Prostate gland (tissue), 2 donors: ENCODE results near the gene PRR19. TPM values are rescaled to one million over a fixed set of nuclear protein-coding genes. Genes with fewer than 3 reads are reported as not detected.

Experiments used
- DNase-seq: peaks from one replicate; pipeline ENCODE4 v3.0.0-alpha.2; 2019; ENCODE audit warnings: low spot score
- H3K27ac ChIP-seq, 2 donors: fragments of 200-600 bp; sonication (generic); 2 replicates each; pipeline ENCODE4 v1.5.1; 2017 to 2019
- H3K27me3 ChIP-seq: fragments of 200-600 bp; sonication (generic); replicated peaks from 2 replicates; pipeline ENCODE4 v1.5.1; 2019; ENCODE audit not compliant: insufficient read depth
- H3K36me3 ChIP-seq, 2 donors: fragments of 200-600 bp; sonication (generic); 1 replicate in 1 of 2; 2 replicates in 1 of 2; pipeline versions ENCODE4 v1.5.1 to v1.8.1; 2017 to 2019
- H3K4me1 ChIP-seq: fragments of 200-600 bp; sonication (generic); replicated peaks from 2 replicates; pipeline ENCODE4 v1.5.1; 2019
- H3K4me3 ChIP-seq, 2 donors: fragments of 200-600 bp; sonication (generic); 2 replicates each; pipeline ENCODE4 v1.5.1; 2017 to 2019
- H3K9me3 ChIP-seq: fragments of 200-600 bp; sonication (generic); 2 replicates; pipeline ENCODE4 v1.5.1; 2017
- CTCF ChIP-seq, 4 experiments: fragments of 200-600 bp in 2 of 4; fragments of 450-650 bp in 2 of 4; sonication (generic) in 2 of 4; IDR thresholded peaks; 1 replicate in 3 of 4; 2 replicates in 1 of 4; pipeline ENCODE4 v1.5.1; 2016 to 2019; ENCODE audit warnings: antibody characterized with exemption in 4 of 4, mild to moderate bottlenecking in 2 of 4, moderate library complexity in 2 of 4
- POLR2A ChIP-seq: fragments of 450-650 bp; IDR thresholded peaks from one replicate; pipeline ENCODE4 v1.6.1; 2016; ENCODE audit warnings: antibody characterized with exemption, mild to moderate bottlenecking
- POLR2AphosphoS5 ChIP-seq: sonication (generic); formaldehyde crosslinking; IDR thresholded peaks from one replicate; pipeline ENCODE4 v1.6.1; 2017; ENCODE audit warnings: antibody characterized with exemption
- WGBS: methylation state at CpG from one replicate; pipeline ENCODE4 v1.1.5; 2018; 5-methylcytosine and 5-hydroxymethylcytosine counted together
- intact Hi-C: fragments of 100-400 bp; cut with DNase I; formaldehyde crosslinking; loops from one replicate; pipeline ENCODE4 v1.14.2; 2022
- total RNA-seq, 2 donors: library from RNA; depleted of rRNA; stranded (reverse); fragments of >200 nt; gene quantifications; one replicate each; pipeline ENCODE4 v1.1.0, GENCODE V29; 2016

The PRR19 gene
- total RNA-seq, 2 donors from 2014 or later: 0.32 to 8.4 TPM

- intact Hi-C loops: loop anchor here (2.0 kb wide), 1 partner anchor 14 kb away; the partner anchor contains the start of gene CIC
- TF ChIP-seq POLR2AphosphoS5 (no peak), POLR2A (no peak), CTCF (IDR thresholded peaks at IDR 0.05) (no peak)
- no peak for DNase-seq
These were observed 19.1 kb upstream of the PRR19 start for GRCh38 chr19:42282819-42283187.

DNA sequence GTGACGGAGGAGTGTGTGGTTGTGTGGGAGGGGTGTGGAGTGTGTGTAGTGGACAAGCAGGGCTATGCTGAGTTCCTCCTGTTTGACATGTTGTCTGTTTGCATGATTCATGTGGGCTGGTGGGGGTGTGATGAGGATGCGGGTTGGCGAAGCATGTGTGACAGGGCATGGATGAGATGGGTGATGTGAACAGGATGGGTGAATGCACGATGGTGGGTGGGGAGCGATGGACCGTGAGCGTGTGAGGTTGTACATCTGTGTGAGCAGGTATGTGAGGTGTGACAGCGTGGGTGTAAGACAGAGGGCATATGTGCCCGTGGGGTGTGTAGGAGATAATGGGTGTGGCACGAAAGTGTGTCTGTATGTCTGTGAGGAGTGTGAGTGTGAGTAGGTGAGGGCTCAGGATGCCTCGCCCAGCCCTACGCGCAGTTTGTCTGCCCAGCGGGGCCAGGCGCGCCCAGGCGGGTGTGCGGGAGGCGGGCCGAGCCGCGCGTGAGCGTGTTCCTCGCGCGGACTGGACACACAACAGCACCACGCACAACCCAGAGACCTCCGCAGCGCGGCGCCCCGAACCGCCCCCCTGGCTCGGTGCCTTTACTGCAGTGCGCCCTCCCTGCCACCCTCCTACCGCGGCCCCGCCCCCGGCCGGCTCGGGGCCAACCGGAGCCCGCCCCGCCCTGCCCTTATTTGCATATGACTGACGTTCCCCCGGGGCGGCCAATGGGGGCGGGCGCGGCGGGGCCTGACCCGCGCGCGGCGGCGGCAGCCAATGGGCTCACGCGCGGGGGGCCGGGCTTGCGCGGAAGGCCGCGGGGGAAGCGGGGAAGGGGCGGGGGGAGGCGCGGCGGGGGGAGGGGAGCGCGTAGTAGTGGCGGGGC is 18.5 kb upstream of the PRR19 start:
- DNase-seq: peak; percentile 96
- peak overlapping the region; percentile 54 to 72 for H3K4me3 ChIP-seq
- intact Hi-C loops: loop anchor here (1.0 to 2.0 kb wide), 2 partner anchors 15 to 29 kb away; partner anchors contain the start of gene CIC
- H3K4me1 ChIP-seq: peaks cover 46% of the 10 kb centered on the region
- H3K36me3 ChIP-seq: peaks cover 0 to 4% of the 10 kb centered on the region in 2 donors
- 3% methylated on average over 43 of the region's 74 CpGs for WGBS
- H3K27ac ChIP-seq: peak overlapping the region; percentile 91 to 98
- TF ChIP-seq POLR2A: peak; percentile 98
- TF ChIP-seq CTCF (IDR thresholded peaks at IDR 0.05): peak in 2 of 4 experiments; percentile 12 to 29
- TF ChIP-seq POLR2AphosphoS5: peak; percentile 82
- no peaks in the 10 kb centered on the region for H3K27me3 ChIP-seq
- no peaks in the 10 kb centered on the region for H3K9me3 ChIP-seq

More at GRCh38 chr19:42282819-42283187, 19.1 kb upstream of the PRR19 start:
- WGBS: 51% methylated on average over 4 of the region's 4 CpGs
- peak overlapping the region; percentile 91 to 98 for H3K27ac ChIP-seq
- H3K4me3 ChIP-seq: no peak overlapping the region
- H3K27me3 ChIP-seq: no peaks in the 10 kb centered on the region
- no peaks in the 10 kb centered on the region for H3K9me3 ChIP-seq
- peaks cover 0 to 4% of the 10 kb centered on the region in 2 donors for H3K36me3 ChIP-seq
- peaks cover 48% of the 10 kb centered on the region for H3K4me1 ChIP-seq

DNA sequence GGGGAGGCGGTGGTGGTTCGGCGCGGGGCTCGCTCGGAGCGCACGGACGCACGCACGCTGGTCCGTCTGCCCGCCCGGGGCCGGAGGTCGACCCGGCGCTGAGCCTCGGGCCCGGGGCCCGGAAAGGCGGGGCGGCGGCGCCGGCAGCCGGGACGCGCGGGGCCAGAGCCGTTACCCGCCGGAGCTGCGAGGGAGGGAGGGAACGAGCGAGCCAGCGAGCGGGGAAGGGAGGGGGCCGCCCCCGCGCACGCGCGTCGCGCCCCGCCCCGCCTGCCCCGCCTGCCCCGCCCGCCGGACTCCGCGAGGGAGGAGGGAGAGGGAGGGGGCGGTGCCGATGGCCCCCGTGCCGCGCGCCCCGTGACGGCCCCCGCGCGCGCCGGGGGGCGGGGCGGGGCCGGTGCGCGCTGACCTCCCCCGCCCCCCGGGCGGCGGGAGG is 17.8 kb upstream of the PRR19 start:
- TF ChIP-seq CTCF (IDR thresholded peaks at IDR 0.05) (no peak), POLR2A (peak; percentile 19)
- Histone ChIP-seq H3K36me3 (peaks cover 4 to 8% of the 10 kb centered on the region in 2 donors), H3K4me3 (peak overlapping the region; percentile 54 to 72), H3K27ac (peak overlapping the region; percentile 91 to 98), H3K4me1 (peaks cover 42% of the 10 kb centered on the region), H3K9me3 (no peaks in the 10 kb centered on the region), H3K27me3 (no peaks in the 10 kb centered on the region)
- DNase-seq: peak; percentile 77
- intact Hi-C loops: loop anchor here (1.0 kb wide), 1 partner anchor 30 kb away; no protein-coding TSS in a partner anchor
- 0% methylated on average over 23 of the region's 76 CpGs for WGBS

DNA sequence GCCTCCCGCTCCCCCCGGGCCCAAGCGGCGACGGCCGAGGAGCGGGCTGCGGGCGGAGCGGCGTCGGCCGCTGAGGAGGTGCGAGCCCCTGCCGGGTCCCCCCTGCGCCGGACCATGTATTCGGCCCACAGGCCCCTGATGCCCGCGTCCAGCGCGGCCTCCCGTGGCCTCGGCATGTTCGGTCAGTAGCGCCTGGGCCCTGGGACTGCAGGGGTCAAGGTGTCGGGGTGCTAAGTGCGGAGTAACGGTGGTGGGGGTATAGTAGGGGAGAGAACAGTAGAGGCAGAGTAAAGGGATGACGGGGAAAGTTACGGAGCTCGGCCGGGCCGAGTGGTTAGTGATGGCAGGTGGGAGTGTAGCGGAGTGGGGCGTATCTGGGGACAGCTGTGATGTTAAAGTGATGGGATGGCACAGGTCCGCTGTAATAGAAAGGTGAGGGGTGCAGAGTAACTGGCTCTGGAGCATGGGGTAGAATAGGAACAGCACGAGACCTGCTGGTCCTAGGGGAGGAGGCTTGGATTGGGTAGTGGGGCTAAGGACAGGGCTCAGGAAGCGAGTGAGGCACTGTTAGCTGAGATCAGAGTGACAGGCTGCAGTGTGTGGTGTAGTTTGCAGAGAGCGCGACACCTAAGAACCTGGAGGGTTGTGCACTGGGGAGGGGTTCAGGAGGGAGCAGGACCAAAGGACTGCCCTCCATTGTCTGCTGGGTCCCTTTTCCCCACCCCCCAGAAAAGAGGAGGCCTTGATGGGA is 17.2 kb upstream of the PRR19 start:
- Histone ChIP-seq H3K4me1 (peaks cover 37% of the 10 kb centered on the region), H3K27ac (peak overlapping the region; percentile 78 to 98), H3K36me3 (peaks cover 10 to 11% of the 10 kb centered on the region in 2 donors), H3K9me3 (no peaks in the 10 kb centered on the region), H3K27me3 (no peaks in the 10 kb centered on the region), H3K4me3 (peak overlapping the region; percentile 54 to 72)
- DNase-seq: no peak
- intact Hi-C loops: loop anchor here (1.0 kb wide), 1 partner anchor 30 kb away; no protein-coding TSS in a partner anchor
- 3% methylated on average over 35 of the region's 41 CpGs for WGBS
- TF ChIP-seq POLR2AphosphoS5: no peak
- no peak for TF ChIP-seq POLR2A
- no peak for TF ChIP-seq CTCF (IDR thresholded peaks at IDR 0.05)
